ENCODE data around the gene PDIA3. TPM values are rescaled to one million over a fixed set of nuclear protein-coding genes. Genes with fewer than 3 reads are reported as not detected.

The PDIA3 gene
- total and polyA plus RNA-seq, 2 of the 13 experiments (the other 11 are each of a cell fraction or from before 2014, with no cell fraction given) = 238 to 433 TPM

DNA sequence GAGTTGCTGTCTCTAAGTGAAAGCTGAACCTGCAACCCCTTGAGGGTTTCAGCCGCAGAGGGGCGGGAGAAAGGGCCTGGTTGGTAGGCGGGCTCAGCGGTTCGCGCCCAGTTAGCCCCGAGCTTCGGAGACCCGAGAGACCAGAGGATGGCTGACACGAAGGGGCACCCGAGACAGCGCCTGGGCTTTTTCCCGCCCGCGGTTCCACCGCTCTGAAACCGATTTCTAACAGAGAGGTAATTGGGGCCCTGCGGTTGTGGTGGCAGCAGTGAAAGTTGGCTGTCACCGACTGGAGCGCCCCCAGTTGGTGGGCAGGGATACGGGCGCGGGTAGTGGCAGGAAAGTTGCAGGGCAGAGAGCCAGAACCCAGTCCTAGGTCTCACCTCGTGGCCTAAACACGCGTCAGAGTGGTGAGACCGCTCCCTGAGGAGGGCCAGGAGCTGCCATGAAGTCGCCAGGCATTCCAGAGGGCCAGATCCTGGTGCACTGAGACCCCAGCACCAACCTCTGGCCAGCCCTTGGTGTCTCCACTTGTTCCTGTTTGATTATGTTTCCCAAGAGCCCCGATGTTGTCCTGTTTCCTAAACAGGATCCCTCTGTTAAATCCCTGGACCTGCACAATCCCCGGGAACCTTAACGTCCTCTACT, 31.2 kb downstream of the PDIA3 start (continued):
- TF ChIP-seq, protein P1, sequence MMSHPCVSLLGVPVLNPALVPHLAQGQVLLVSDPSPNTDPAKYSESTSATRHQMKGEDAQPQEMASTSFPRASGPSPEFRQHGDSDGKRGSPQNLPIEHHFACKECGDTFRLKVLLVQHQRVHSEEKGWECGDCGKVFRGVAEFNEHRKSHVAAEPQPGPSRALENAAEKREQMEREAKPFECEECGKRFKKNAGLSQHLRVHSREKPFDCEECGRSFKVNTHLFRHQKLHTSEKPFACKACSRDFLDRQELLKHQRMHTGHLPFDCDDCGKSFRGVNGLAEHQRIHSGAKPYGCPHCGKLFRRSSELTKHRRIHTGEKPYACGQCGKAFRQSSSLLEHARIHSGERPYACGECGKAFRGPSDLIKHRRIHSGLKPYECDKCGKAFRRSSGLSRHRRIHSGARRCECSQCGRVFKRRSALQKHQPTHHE (CRISPR knock-in tag; IDR thresholded peaks at IDR 0.05; ENCODE audit: borderline replicate concordance) = no peak
- no peak for TF ChIP-seq ARNT (IDR thresholded peaks at IDR 0.05)
- peak; percentile 6; the same call in 1 of the 2 replicates for TF ChIP-seq ETV5 (CRISPR knock-in tag; IDR thresholded peaks at IDR 0.05; ENCODE audit: borderline replicate concordance)
- no peak for TF ChIP-seq ZNF747 (CRISPR knock-in tag; IDR thresholded peaks at IDR 0.05; ENCODE audit: borderline replicate concordance)
- 0 out of 2 replicates have a peak, but pooled peaks have one; percentile 70 for TF ChIP-seq ZNF850 (CRISPR knock-in tag; conservative IDR thresholded peaks at IDR 0.05)
- peak; percentile 77; the same call in 1 of the 2 replicates for TF ChIP-seq ZNF598 (CRISPR knock-in tag; IDR thresholded peaks at IDR 0.05; ENCODE audit: borderline replicate concordance)
- TF ChIP-seq ZBTB20 (CRISPR knock-in tag; IDR thresholded peaks at IDR 0.05; ENCODE audit: borderline replicate concordance, low read depth) = no peak
- peak; percentile 86 for TF ChIP-seq ZNF556 (CRISPR knock-in tag; IDR thresholded peaks at IDR 0.05; ENCODE audit: borderline replicate concordance)
- TF ChIP-seq ZBTB3 (CRISPR knock-in tag; IDR thresholded peaks at IDR 0.05; ENCODE audit: borderline replicate concordance, low read depth) = peak; percentile 53; the same call in 1 of the 2 replicates
- TF ChIP-seq ZMYM3 (CRISPR knock-in tag; IDR thresholded peaks at IDR 0.05) = peak; percentile 73
- peak; percentile 70; the same call in 1 of the 2 replicates for TF ChIP-seq PAWR (CRISPR knock-in tag; IDR thresholded peaks at IDR 0.05; ENCODE audit: borderline replicate concordance)
- no peak for TF ChIP-seq MIXL1 (CRISPR knock-in tag; IDR thresholded peaks at IDR 0.05)
- TF ChIP-seq, protein P2, sequence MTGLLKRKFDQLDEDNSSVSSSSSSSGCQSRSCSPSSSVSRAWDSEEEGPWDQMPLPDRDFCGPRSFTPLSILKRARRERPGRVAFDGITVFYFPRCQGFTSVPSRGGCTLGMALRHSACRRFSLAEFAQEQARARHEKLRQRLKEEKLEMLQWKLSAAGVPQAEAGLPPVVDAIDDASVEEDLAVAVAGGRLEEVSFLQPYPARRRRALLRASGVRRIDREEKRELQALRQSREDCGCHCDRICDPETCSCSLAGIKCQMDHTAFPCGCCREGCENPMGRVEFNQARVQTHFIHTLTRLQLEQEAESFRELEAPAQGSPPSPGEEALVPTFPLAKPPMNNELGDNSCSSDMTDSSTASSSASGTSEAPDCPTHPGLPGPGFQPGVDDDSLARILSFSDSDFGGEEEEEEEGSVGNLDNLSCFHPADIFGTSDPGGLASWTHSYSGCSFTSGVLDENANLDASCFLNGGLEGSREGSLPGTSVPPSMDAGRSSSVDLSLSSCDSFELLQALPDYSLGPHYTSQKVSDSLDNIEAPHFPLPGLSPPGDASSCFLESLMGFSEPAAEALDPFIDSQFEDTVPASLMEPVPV (CRISPR knock-in tag; IDR thresholded peaks at IDR 0.05) = no peak
- TF ChIP-seq, protein P3, sequence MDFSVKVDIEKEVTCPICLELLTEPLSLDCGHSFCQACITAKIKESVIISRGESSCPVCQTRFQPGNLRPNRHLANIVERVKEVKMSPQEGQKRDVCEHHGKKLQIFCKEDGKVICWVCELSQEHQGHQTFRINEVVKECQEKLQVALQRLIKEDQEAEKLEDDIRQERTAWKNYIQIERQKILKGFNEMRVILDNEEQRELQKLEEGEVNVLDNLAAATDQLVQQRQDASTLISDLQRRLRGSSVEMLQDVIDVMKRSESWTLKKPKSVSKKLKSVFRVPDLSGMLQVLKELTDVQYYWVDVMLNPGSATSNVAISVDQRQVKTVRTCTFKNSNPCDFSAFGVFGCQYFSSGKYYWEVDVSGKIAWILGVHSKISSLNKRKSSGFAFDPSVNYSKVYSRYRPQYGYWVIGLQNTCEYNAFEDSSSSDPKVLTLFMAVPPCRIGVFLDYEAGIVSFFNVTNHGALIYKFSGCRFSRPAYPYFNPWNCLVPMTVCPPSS (IDR thresholded peaks at IDR 0.05) = no peak
- TF ChIP-seq ZIK1 (CRISPR knock-in tag; IDR thresholded peaks at IDR 0.05; ENCODE audit: borderline replicate concordance, low read depth) = no peak; the same call in 1 of the 2 replicates
- TF ChIP-seq, protein P4, sequence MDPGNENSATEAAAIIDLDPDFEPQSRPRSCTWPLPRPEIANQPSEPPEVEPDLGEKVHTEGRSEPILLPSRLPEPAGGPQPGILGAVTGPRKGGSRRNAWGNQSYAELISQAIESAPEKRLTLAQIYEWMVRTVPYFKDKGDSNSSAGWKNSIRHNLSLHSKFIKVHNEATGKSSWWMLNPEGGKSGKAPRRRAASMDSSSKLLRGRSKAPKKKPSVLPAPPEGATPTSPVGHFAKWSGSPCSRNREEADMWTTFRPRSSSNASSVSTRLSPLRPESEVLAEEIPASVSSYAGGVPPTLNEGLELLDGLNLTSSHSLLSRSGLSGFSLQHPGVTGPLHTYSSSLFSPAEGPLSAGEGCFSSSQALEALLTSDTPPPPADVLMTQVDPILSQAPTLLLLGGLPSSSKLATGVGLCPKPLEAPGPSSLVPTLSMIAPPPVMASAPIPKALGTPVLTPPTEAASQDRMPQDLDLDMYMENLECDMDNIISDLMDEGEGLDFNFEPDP (CRISPR knock-in tag; conservative IDR thresholded peaks at IDR 0.05) = no peak
- no peak for TF ChIP-seq BRD4 (CRISPR knock-in tag; IDR thresholded peaks at IDR 0.05)
- TF ChIP-seq YEATS2 (CRISPR knock-in tag; IDR thresholded peaks at IDR 0.05; ENCODE audit: borderline replicate concordance) = no peak
- no peak for TF ChIP-seq MED13 (CRISPR knock-in tag; IDR thresholded peaks at IDR 0.05)
- TF ChIP-seq NPAS2 (CRISPR knock-in tag; IDR thresholded peaks at IDR 0.05; ENCODE audit: borderline replicate concordance) = no peak
- TF ChIP-seq, protein P5, sequence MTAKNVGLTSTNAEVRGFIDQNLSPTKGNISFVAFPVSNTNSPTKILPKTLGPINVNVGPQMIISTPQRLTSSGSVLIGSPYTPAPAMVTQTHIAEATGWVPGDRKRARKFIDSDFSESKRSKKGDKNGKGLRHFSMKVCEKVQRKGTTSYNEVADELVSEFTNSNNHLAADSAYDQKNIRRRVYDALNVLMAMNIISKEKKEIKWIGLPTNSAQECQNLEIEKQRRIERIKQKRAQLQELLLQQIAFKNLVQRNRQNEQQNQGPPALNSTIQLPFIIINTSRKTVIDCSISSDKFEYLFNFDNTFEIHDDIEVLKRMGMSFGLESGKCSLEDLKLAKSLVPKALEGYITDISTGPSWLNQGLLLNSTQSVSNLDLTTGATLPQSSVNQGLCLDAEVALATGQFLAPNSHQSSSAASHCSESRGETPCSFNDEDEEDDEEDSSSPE (CRISPR knock-in tag; IDR thresholded peaks at IDR 0.05) = peak; percentile 84

All from HepG2 (cell line).